Mesenchymal stem cell (in vitro differentiated cells and primary cell): ENCODE measurements around the gene PRRG2.

Source experiments
- DNase-seq: peaks from one replicate; pipeline ENCODE4 v3.0.0-alpha.2; 2013
- H2AFZ ChIP-seq: one replicate; pipeline ENCODE4 v1.6.1; 2013; ENCODE audit warnings: low read depth, mild to moderate bottlenecking, control low read depth, inconsistent platforms, low read length, moderate library complexity
- H2AK5ac ChIP-seq: 2 replicates; pipeline ENCODE4 v1.6.1; 2013; ENCODE audit warnings: low read length, moderate library complexity, mild to moderate bottlenecking, inconsistent platforms; ENCODE audit not compliant: severe bottlenecking
- H2BK120ac ChIP-seq: one replicate; pipeline ENCODE4 v1.6.1; 2013; ENCODE audit warnings: low read depth, mild to moderate bottlenecking, inconsistent platforms, low read length, moderate library complexity
- H2BK12ac ChIP-seq, 2 experiments: one replicate each; pipeline ENCODE4 v1.6.1; 2013; ENCODE audit warnings: inconsistent platforms in 2 of 2, low read length in 2 of 2, mild to moderate bottlenecking in 2 of 2, moderate library complexity in 2 of 2, control low read depth in 1 of 2
- H2BK15ac ChIP-seq: one replicate; pipeline ENCODE4 v1.6.1; 2013; ENCODE audit warnings: mild to moderate bottlenecking, low read depth, inconsistent platforms; ENCODE audit not compliant: poor library complexity, severe bottlenecking
- H2BK5ac ChIP-seq: 2 replicates; pipeline ENCODE4 v1.6.1; 2013; ENCODE audit warnings: low read depth, mild to moderate bottlenecking, low read length, control low read depth, inconsistent platforms; ENCODE audit not compliant: poor library complexity, severe bottlenecking
- H3K14ac ChIP-seq, 2 experiments: one replicate each; pipeline ENCODE4 v1.6.1; 2013; ENCODE audit warnings: inconsistent platforms in 2 of 2, low read length in 2 of 2, control low read depth in 1 of 2, mild to moderate bottlenecking in 1 of 2, moderate library complexity in 1 of 2
- H3K18ac ChIP-seq, 2 experiments: one replicate each; pipeline ENCODE4 v1.6.1; 2013; ENCODE audit warnings: inconsistent platforms in 2 of 2, low read length in 2 of 2, control low read depth in 1 of 2, low read depth in 1 of 2, mild to moderate bottlenecking in 1 of 2
- H3K23ac ChIP-seq, 2 experiments: one replicate each; pipeline ENCODE4 v1.6.1; 2013; ENCODE audit warnings: inconsistent platforms in 2 of 2, low read length in 2 of 2, mild to moderate bottlenecking in 2 of 2, moderate library complexity in 2 of 2, control low read depth in 1 of 2
- H3K27ac ChIP-seq: 2 replicates; pipeline ENCODE4 v1.5.1; 2013; ENCODE audit warnings: mild to moderate bottlenecking, moderate library complexity, low read length, control low read depth, inconsistent platforms; ENCODE audit not compliant: poor library complexity, severe bottlenecking
- H3K27me3 ChIP-seq, 2 experiments: 2 replicates each; pipeline versions ENCODE4 v1.6.1 to v1.7.0; 2013; ENCODE audit warnings: low read length in 2 of 2, mild to moderate bottlenecking in 2 of 2, moderate library complexity in 2 of 2, control low read depth in 1 of 2, inconsistent platforms in 1 of 2; ENCODE audit not compliant: control insufficient read depth in 1 of 2, insufficient read depth in 1 of 2
- H3K36me3 ChIP-seq, 2 experiments: 2 replicates each; pipeline versions ENCODE4 v1.6.1 to v1.7.0; 2013; ENCODE audit warnings: low read length in 2 of 2, control low read depth in 1 of 2, inconsistent platforms in 1 of 2, low read depth in 1 of 2, mild to moderate bottlenecking in 1 of 2; ENCODE audit not compliant: insufficient read depth in 2 of 2, control insufficient read depth in 1 of 2
- H3K4ac ChIP-seq, 2 experiments: one replicate each; pipeline ENCODE4 v1.6.1; 2013; ENCODE audit warnings: inconsistent platforms in 2 of 2, low read length in 2 of 2, mild to moderate bottlenecking in 2 of 2, moderate library complexity in 2 of 2, control low read depth in 1 of 2, low read depth in 1 of 2
- H3K4me1 ChIP-seq: 2 replicates; pipeline ENCODE4 v1.6.1; 2013; ENCODE audit warnings: low read depth, low read length, control low read depth; ENCODE audit not compliant: control insufficient read depth, insufficient read depth
- H3K4me2 ChIP-seq: 2 replicates; pipeline ENCODE4 v1.6.1; 2013; ENCODE audit warnings: low read length, mild to moderate bottlenecking, inconsistent platforms; ENCODE audit not compliant: poor library complexity, severe bottlenecking
- H3K4me3 ChIP-seq, 2 experiments: 2 replicates each; pipeline versions ENCODE4 v1.5.1 to v1.7.0; 2013; ENCODE audit warnings: low read length in 2 of 2, mild to moderate bottlenecking in 2 of 2, control low read depth in 1 of 2, low read depth in 1 of 2; ENCODE audit not compliant: insufficient read depth in 1 of 2
- H3K79me1 ChIP-seq: replicated peaks from 2 replicates; pipeline ENCODE4 v1.6.1; 2013; ENCODE audit warnings: mild to moderate bottlenecking, control low read depth, low read length, inconsistent platforms; ENCODE audit not compliant: poor library complexity, severe bottlenecking
- H3K9ac ChIP-seq: 2 replicates; pipeline ENCODE4 v1.7.0; 2013; ENCODE audit warnings: mild to moderate bottlenecking, low read length, moderate library complexity
- H3K9me3 ChIP-seq: 2 replicates; pipeline ENCODE4 v1.7.0; 2013; ENCODE audit warnings: mild to moderate bottlenecking, low read length; ENCODE audit not compliant: control insufficient read depth
- H4K8ac ChIP-seq: one replicate; pipeline ENCODE4 v1.6.1; 2013; ENCODE audit warnings: inconsistent platforms, mild to moderate bottlenecking, low read length, moderate library complexity
- H4K91ac ChIP-seq: one replicate; pipeline ENCODE4 v1.6.1; 2013; ENCODE audit warnings: mild to moderate bottlenecking, low read length, inconsistent platforms
- WGBS: methylation state at CpG from one replicate; pipeline ENCODE4 v1.1.7; 2013; ENCODE audit warnings: mixed read lengths; 5-methylcytosine and 5-hydroxymethylcytosine counted together

The PRRG2 gene

DNA sequence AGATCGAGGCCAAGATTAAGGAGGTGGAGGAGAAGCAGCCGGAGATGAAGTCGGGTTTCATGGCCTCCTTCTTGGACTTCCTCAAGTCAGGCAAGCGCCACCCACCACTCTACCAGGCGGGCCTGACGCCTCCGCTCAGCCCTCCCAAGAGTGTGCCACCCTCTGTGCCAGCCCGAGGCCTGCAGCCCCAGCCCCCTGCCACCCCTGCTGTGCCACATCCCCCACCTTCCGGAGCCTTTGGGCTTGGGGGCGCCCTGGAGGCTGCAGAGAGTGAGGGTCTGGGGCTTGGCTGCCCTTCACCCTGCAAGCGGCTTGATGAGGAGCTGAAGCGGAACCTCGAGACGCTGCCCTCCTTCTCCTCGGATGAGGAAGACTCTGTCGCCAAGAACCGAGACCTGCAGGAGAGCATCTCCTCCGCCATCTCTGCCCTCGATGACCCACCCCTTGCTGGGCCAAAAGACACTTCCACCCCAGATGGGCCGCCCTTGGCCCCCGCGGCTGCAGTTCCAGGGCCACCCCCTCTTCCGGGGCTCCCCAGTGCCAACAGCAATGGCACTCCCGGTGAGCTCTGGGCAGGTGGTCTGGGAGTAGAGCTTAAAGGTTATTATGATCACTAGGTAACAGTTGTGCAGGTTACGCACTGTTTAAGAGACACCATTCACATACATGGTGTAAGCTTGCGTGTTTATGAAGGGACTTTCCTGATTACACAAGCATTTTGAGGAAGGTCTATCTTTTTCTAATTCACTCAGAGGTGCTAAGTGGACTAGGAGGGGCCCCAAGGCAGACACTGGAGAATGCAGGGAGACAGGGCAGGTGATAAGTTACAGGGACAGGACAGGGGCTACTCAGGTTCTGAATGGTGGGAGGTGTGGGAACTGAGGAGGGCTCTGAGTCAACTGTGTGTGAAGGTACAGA is 18.5 kb downstream of the PRRG2 start:
- Histone ChIP-seq H2BK5ac (no peak overlapping the region), H3K79me1 (peaks cover 26% of the 10 kb centered on the region), H2BK12ac (no peak overlapping the region), H3K4me2 (no peak overlapping the region), H3K23ac (no peak overlapping the region), H4K8ac (no peak overlapping the region), H2AK5ac (no peak overlapping the region), H3K4ac (no peak overlapping the region), H2BK15ac (no peak overlapping the region), H3K27ac (no peak overlapping the region), H3K4me3 (no peak overlapping the region), H3K18ac (no peak overlapping the region), H2AFZ (no peak overlapping the region), H3K4me1 (peaks cover 1% of the 10 kb centered on the region), H3K9ac (no peak overlapping the region), H3K36me3 (peaks cover 74 to 96% of the 10 kb centered on the region in 2 experiments), H3K9me3 (no peaks in the 10 kb centered on the region), H4K91ac (no peak overlapping the region), H3K14ac (no peak overlapping the region), H2BK120ac (no peak overlapping the region), H3K27me3 (no peaks in the 10 kb centered on the region)
- WGBS, result 95% methylated on average over 26 of the region's 26 CpGs
- no peak for DNase-seq

DNA sequence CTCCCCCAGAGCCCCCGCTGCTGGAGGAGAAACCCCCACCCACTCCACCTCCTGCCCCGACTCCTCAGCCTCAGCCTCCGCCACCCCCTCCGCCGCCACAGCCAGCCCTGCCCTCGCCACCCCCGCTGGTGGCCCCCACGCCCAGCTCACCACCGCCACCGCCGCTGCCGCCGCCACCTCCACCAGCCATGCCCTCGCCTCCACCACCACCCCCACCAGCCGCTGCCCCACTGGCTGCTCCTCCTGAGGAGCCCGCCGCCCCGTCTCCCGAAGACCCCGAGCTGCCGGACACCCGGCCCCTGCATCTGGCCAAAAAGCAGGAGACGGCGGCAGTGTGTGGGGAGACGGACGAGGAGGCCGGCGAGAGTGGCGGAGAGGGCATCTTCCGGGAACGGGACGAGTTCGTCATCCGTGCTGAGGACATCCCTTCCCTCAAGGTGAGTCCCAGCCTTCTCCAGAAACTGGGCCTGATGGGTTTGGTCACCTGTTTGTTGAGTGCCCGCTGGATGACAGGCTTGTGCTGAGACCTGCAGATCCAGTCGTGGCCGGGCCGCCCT is 20.4 kb downstream of the PRRG2 start:
- H3K4me3 ChIP-seq, result no peak overlapping the region
- no peak overlapping the region for H2BK12ac ChIP-seq

DNA sequence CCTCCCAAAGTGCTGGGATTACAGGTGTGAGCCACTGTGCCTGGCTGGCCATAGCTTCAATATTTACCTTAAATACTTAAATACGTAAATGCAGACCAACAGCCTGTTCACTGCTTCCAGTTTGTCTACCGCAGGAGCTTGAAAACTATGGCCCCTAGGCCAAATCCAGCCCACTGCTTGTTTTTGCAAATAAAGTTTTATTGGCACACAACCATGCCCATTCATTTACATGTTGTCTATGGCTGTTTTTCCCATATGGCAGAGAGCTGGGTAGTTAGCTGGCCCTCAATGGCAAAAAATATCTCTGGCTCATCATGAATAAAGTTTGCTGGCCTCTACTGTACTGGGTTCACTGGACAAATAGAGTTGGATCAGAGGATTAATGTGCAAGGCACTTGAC is 21.7 kb downstream of the PRRG2 start:
- no peak overlapping the region for H2BK15ac ChIP-seq
- 95% methylated on average over 2 of the region's 2 CpGs for WGBS
- H2AK5ac ChIP-seq, result no peak overlapping the region
- H3K18ac ChIP-seq, result no peak overlapping the region
- no peak overlapping the region for H3K4me3 ChIP-seq
- no peak for DNase-seq
- peaks cover 83 to 86% of the 10 kb centered on the region in 2 experiments for H3K36me3 ChIP-seq
- H3K9ac ChIP-seq, result no peak overlapping the region
- H2AFZ ChIP-seq, result no peak overlapping the region
- no peak overlapping the region for H3K27ac ChIP-seq
- no peak overlapping the region for H3K14ac ChIP-seq
- peaks cover 3% of the 10 kb centered on the region for H3K4me1 ChIP-seq
- no peak overlapping the region for H4K8ac ChIP-seq
- no peak overlapping the region for H3K4me2 ChIP-seq
- no peak overlapping the region for H2BK120ac ChIP-seq
- no peak overlapping the region for H3K23ac ChIP-seq
- H2BK12ac ChIP-seq, result no peak overlapping the region
- no peaks in the 10 kb centered on the region for H3K27me3 ChIP-seq
- H3K79me1 ChIP-seq, result peaks cover 19% of the 10 kb centered on the region
- H4K91ac ChIP-seq, result no peak overlapping the region
- H3K4ac ChIP-seq, result no peak overlapping the region
- H3K9me3 ChIP-seq, result no peaks in the 10 kb centered on the region
- no peak overlapping the region for H2BK5ac ChIP-seq

More for the DNA sequence above, 20.4 kb downstream of the PRRG2 start:
- no peak overlapping the region for H2AK5ac ChIP-seq
- H3K18ac ChIP-seq, result no peak overlapping the region
- no peak overlapping the region for H4K8ac ChIP-seq
- DNase-seq, result no peak
- WGBS, result 97% methylated on average over 37 of the region's 38 CpGs
- no peak overlapping the region for H2BK5ac ChIP-seq
- H3K14ac ChIP-seq, result no peak overlapping the region
- H3K79me1 ChIP-seq, result peaks cover 22% of the 10 kb centered on the region
- no peaks in the 10 kb centered on the region for H3K27me3 ChIP-seq
- H3K27ac ChIP-seq, result no peak overlapping the region
- no peak overlapping the region for H4K91ac ChIP-seq
- no peak overlapping the region for H2AFZ ChIP-seq
- H3K9me3 ChIP-seq, result no peaks in the 10 kb centered on the region
- peaks cover 81 to 91% of the 10 kb centered on the region in 2 experiments for H3K36me3 ChIP-seq
- no peak overlapping the region for H2BK120ac ChIP-seq
- no peak overlapping the region for H3K4ac ChIP-seq
- no peak overlapping the region for H3K4me2 ChIP-seq
- no peak overlapping the region for H3K23ac ChIP-seq
- H3K9ac ChIP-seq, result no peak overlapping the region
- H3K4me1 ChIP-seq, result no peaks in the 10 kb centered on the region
- H2BK15ac ChIP-seq, result no peak overlapping the region

DNA sequence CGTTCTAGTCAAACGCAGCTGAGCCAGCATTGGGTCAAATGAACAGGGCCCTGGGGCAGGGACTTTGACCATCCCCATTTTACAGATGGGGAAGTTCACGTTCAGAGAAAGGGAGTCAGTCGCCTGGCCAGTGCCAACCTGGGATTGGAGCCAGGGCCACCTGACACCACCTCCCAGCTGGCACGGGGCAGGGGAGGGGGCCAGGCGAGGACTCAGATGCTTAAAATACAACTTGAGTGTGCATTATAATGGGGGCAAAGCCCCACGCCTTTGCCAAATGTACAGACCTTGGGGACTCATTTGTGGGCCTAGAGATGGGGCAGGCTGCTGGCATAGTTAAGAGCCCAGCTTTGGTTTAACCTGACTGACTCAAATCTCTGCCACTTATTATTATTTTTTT is 24.5 kb downstream of the PRRG2 start:
- Histone ChIP-seq H3K23ac (no peak overlapping the region), H3K4me3 (no peak overlapping the region), H2BK12ac (no peak overlapping the region), H3K79me1 (peaks cover 9% of the 10 kb centered on the region), H2AFZ (no peak overlapping the region), H4K8ac (no peak overlapping the region), H3K27ac (no peak overlapping the region), H2BK120ac (no peak overlapping the region), H3K14ac (no peak overlapping the region), H2BK15ac (no peak overlapping the region), H3K4me1 (peaks cover 3% of the 10 kb centered on the region), H3K18ac (no peak overlapping the region), H3K36me3 (peaks cover 80 to 84% of the 10 kb centered on the region in 2 experiments), H3K4me2 (no peak overlapping the region), H2AK5ac (no peak overlapping the region), H3K9ac (no peak overlapping the region), H3K27me3 (no peaks in the 10 kb centered on the region), H3K9me3 (no peaks in the 10 kb centered on the region), H3K4ac (no peak overlapping the region), H4K91ac (no peak overlapping the region), H2BK5ac (no peak overlapping the region)
- WGBS, result 98% methylated on average over 7 of the region's 7 CpGs
- DNase-seq, result no peak
